HG03108 (cell line): ENCODE measurements around the gene RPS3.

Source experiments
- ATAC-seq: cut with Tn5 transposase; IDR thresholded peaks from one replicate; pipeline ENCODE4 v1.9.1; 2021; ENCODE audit warnings: moderate library complexity; ENCODE audit not compliant: unreplicated experiment

The RPS3 gene

DNA sequence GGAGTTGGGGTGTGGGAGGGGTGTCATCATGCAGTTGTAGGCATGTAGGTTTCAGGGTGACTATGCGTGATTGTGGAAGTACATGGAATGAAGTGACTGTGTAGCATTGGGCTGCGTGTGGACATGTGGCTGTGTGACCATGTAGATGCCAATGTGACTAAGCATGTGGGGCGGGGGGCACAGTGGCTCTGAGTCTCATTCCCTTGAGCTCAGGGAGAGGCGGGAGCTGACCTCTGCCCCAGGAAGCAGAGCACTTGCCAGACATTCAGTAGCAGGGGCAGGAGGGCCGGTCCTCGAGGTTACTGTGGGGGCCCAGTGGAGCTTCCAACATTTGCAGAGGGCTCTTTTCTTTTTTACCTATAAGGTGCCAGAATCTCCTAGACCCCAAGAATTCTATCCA lies 34.1 kb downstream of the RPS3 start:
- no peak for ATAC-seq

DNA sequence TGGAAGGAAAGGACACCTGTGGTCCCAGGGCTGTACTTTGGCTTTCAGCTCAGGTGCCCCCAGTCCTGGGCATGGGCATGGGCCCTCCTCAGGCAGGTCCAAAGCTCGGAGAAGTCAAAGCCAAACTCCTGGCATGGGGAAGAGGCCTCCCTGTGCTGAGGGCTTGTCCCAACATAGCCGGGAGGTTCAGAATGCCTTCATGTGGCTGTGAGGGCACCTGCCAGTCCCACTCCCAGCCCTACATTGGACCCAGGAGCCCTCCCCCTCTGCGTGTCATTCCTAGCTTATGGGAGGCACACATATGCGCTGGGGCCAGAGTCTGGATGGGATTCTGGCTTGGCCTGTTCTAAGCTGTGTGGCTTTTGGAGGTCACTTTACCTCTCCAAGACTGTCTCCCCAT lies 34.7 kb downstream of the RPS3 start:
- ATAC-seq = no peak

DNA sequence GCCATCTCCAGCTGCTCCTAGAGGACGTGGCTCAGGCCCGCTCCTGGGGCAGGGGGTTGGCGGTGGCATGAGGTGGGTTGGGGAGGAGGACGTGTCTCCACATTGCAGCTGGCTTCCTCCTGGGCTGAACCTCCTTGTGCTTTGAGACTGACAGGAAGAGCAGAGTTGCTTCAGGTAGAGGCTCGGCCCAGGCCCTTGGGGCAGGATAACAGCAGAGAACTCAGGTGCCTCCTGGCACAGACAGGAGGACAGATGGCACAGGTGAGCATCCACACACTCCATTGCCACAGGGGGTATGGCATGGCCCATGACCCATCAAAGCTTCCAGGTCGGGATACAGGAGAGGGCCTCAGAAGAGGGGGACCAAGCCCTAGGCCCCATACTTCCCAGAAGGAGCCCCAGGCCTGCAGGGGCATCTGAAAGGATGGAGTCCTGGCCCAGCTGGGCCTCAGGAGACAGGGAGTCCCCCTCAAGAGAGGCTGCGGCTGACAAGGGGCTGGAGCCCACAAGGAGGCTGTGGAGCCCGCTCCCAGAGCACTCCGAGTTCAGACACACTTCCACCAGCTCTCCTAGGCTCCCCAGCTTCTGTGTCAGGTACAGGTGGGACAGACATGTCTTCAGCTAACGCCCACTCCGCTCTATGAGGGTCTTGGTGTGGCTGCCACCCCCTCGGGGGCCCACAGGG lies 35.7 kb downstream of the RPS3 start:
- ATAC-seq = no peak

DNA sequence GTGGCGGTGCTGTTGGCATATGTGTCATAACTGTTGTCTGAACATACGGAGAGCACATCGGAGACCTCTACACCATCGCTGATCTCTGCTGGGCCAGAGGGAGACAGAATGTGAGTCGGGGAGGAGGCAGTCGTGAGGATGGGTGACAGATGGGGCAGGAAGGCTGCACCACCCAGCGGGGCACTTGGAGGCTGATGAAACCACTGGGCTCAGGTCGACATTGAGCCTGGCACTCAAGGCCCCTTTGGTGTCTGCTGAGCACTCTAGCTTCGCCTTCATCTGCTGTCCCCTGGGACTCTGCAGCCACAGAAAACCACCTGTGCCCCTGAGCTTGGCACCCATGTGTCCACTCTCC lies 36.2 kb downstream of the RPS3 start:
- no peak for ATAC-seq

DNA sequence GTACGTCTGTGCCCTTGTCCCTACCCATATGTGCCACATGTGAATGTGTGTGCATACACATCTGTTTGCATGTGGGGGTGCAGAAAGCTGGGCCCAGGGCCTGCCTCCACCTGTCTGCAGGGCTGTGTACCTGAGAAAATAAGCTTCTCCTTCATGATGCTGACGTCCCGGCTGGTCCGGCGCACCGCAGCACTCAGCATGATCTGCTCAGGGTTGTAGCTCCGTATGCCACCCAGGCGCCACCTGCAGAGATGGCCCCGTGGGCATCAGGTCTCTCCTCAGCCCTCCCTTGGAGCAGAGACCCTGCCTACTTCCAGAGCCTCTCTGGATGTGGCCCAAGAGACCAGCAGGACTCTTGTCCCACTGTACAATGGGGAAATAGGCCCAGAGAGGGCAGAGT lies 37.5 kb downstream of the RPS3 start:
- ATAC-seq = no peak

DNA sequence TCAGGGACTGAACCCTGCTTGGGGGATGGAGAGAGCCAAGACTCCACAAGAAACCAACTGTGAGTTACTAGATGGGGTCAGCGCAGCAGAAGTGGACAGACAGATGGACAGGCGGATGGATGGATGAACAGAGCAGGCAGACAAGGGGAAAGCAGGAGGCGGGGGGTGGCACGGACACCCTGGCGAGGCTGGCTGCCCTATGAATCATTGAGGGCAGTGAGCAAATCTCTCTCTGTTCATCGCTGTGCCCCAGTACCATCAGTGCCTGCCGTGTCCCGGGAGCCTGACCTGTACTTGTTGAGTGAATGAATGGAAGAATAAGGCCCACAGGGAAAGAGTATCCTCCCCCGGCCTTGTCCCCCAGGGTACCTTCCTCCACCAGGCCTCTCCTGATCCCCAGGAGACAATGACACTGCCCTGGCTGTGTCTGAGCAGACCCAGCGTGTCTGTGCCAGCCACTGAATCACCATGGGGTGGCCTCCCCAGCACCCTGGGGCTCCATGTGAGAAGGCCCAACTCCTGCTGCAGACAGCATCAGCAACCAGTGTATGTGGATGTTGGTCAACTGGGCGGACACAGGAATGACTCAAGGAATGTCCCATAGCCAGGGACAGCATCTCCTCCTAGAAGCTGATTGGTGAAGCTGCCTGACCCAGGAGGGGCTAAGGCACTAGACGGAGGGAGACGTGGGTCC lies 38.8 kb downstream of the RPS3 start:
- ATAC-seq = no peak

DNA sequence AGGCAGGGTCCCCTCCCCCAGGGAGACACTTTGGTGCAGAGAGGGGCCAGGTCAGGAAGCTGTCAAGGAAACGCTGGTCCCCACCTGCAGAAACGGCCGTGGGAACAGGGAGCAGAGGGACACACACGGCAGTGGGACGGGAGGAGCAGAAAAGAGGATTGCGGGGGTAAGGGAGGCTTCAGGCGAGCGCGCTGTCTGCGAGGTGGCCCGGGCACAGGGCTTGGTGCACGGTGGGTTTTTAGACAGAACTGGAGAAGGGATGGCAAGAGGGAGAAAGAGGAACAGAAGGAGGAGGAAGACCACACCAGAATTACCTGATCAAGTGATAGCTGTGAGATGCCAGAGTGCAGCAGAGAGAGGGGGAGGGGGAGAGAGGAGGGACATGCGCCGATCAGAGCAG lies 39.7 kb downstream of the RPS3 start:
- ATAC-seq = no peak

DNA sequence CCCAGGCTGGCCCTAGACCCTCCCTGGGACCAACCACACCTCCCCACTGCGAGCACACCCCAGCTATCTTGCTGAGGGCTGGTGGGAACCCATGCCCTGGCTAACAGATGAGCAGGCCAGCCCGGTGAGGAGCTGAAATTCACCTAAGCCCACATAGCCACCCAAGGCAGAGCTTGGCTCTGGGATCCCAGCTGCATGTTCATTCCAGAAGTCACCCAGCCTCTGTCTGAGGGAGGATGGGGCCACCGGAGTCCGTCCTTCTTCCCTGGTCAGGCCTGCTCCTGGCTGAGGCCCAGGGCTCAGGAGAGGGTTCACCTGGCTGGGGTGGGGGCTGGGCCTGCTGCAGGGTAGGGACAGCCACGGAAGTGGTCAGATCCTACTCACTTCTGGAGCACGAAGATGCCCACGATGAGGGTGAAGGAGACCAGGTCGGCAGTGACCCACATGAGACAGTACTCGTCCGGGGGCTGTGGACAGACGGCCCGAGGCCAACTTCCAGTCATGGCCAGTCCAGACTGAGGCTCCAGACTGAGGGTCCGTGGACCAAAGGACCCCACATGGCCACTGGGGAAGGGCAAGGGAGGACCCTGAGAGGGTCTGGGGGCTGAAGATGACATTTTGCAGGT lies 40.3 kb downstream of the RPS3 start:
- ATAC-seq = no peak

DNA sequence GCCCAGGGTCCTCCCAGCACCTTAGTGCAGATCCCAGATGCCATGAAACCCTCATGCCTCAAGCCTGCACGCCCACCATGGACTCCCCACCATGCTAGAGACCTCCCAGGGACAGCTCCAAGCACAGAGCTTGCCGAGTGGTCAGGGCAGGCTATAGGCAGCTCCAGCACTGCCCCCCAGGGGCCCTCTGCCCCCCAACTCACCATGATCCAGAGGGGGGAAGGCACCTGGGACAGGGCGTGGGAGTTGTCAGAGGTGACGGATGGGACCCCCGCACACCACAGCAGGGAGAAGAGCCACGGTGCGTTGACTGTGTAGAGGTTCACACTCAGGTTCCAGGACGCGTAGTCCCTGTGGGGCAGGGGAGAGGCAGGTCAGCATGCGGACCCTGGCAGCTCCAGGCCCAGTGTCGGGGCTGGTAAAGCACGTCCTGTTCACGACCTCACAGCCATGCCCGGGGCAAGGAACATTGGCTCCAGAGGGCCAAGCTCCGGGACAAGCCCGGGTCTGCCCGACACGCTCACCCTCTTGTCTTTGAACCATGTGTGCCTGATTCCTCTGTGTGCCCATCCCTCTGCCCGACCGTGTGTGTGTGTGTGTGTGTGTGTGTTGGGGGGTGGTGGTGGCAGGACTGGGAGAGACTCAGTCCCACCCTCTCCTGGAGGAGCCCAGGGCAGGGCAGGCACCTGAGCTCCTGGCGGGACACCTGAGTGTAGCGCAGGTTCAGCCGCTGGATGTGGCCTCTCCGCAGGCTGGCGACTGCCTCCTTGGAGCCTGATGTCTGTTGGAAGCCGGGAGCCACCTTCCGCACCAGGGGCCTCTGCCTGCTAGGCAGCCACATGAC lies 41.9 kb downstream of the RPS3 start:
- no peak for ATAC-seq

DNA sequence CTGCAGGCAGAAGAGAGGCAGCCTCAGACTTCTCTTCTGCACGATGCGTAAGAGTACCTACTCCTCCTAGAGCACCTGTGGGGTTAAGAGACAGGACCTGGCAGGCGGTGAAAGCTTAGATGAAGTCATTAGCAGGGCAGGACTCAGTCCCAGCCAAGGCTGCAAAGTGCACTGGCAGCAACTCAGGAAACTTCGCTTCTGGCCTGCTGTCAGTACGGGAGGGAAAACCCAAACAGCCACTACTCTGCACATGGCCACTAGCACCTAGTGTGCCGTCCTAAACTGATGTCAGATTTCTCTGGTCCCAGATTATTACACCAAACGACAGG lies 42.5 kb downstream of the RPS3 start:
- ATAC-seq = no peak

DNA sequence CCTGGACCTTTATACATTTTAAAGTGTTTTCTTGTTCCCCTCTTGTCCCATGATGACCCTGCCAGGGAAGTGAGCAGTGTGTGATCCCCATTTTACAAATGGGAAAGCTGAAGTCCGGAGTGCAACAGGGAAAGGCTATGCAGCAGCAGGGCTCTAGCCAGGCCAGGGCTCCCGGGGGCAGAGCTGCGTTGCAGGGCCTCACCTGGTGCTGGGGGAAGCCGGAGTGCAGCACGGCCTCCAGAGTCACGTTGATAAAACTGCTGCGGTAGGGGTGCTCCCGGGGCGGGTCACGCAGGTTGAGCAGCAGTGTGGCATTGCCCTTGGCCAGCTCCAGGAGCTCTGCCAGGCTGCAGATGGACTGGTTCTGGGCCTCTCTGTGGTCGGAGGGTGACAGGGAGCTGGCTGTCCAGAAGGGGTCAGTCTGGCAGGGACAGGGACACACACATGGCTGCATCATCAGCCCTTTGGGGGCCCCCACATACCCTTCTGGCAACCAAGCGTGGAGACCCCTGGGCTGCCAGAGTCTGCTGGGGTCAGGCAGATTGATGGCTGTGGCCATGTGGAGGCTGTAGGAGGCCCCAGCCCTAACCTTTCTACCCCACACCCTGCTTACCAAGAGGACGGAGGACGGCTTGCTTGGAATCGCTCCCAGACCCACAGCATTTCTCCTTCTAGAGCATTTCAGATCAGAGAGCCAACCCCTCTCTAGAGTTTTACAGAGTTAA lies 43.0 kb downstream of the RPS3 start:
- ATAC-seq = no peak

DNA sequence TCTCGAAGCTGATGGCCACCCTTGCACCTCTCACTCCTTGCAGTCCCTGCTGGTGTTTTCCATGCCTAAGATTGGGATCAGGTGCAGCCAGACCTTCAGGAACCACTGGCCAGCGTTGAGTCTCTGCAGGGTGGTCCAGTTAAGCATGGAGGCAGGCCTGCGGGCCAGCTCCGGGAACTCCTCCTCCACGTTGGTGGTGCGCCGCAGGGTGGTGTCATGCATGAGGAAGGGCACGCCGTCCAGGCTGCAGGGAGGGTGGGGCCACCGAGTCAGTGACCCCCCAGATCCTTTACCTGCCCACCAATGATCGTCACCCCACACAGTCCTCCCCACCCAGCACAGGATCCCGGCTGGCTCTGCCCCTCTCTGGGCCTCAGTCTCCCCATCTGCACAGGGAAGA lies 43.7 kb downstream of the RPS3 start:
- no peak for ATAC-seq

DNA sequence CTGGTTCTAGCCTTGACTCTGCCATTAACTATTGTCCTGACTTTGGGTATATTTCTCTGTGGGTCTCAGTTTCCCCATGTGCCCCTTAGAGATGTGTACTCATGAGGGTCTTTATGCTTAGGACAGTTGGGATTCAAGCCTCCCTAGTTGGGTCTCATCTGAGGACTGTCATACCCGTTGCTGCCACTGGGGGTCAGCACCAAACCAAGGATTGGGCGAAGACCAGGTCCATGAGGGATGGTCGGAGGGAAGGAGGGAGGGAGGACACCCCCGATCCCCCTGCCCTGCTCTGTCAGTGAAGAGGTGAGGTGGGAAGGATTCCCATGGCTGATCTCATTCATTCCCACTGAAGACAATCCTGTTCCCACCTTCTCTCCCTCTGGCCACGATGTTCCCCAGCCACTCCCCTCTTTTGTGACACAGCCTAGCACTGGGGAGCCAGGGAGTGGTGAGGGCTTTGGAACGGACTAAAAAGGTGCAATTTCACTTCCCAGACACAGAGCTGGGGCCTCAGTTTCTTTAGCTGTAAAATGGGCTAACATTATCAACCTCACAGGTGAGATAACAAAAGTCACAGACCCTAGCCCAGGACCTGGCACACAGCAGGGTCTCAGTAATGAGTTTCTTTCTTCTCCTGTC lies 46.1 kb downstream of the RPS3 start:
- ATAC-seq = peak; percentile 47

DNA sequence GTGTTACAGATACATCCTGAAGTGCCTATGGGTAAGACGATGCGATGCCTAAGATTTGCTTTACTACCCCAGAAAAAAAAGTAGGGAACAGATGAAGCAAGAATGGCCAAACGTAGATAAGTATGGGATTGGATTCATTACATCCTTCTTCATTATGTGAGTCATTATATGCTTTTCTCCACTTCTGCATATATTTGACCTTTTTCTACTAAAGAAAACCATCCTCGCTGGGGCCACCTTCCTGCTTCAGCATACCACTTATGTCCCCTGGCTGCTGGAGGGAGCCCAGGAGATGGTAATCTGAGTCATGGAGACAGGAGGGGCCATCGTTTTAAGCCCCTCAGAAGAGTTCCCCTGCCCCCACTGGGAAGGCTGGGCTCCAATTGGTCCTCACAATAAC lies 48.1 kb downstream of the RPS3 start:
- no peak for ATAC-seq

DNA sequence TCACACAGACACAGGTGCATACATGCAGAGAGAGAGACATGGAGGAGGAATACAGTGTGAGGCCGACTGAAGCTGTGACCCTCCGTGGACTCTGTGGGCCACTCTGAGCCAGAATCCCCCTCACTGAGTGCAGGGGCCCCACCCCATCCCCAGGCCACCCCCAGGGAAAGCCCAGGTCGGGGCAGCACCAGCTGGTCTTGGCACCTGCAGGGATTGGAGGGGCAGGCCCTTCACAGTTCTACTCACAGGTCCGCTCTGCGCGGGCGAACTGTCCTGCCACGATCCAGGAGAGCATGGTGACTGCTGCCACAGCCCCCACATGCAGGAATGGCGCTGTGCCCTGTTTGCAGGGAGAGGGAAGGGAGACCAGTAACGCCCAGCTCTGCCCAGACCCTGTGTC lies 50.0 kb downstream of the RPS3 start:
- no peak for ATAC-seq

DNA sequence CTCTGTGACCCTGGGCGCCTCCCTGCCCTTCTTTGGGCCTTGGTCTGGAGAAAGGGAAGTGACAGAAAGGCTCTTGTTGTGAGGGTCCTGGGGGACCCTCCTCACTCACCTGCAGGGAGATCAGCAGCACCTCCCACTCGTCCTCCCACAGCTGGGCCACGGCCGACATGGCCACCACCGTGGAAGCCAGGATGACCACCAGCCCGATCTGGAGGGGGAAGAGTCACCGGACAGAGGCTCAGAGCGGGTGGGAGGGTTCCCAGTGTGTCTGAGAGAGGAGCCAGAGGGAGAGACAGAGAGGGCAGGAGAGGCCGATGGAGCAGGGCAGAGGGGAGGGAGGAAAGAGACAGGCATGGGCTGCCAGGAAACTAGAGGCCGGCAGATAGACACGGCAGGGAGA lies 50.5 kb downstream of the RPS3 start:
- ATAC-seq = no peak

DNA sequence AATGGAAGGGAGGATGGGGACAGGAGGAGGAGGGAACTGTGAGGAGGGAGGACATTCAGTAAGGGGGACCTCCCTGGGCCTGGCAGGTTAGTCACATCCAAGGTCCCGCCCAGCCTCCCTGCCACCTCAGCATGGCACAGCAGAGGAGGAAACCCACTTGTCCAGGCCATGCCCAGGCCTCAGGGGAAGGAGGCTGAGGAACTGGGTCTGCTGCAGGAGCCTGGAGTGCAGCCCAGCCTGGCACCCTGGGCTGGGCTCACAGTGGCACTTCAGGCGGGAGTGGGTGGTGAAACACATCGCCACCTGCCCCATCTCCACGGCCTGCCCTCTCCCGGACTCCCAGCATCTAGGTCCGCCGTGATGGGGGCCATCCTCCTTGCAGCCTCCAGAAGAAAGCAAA lies 50.9 kb downstream of the RPS3 start:
- ATAC-seq = no peak

DNA sequence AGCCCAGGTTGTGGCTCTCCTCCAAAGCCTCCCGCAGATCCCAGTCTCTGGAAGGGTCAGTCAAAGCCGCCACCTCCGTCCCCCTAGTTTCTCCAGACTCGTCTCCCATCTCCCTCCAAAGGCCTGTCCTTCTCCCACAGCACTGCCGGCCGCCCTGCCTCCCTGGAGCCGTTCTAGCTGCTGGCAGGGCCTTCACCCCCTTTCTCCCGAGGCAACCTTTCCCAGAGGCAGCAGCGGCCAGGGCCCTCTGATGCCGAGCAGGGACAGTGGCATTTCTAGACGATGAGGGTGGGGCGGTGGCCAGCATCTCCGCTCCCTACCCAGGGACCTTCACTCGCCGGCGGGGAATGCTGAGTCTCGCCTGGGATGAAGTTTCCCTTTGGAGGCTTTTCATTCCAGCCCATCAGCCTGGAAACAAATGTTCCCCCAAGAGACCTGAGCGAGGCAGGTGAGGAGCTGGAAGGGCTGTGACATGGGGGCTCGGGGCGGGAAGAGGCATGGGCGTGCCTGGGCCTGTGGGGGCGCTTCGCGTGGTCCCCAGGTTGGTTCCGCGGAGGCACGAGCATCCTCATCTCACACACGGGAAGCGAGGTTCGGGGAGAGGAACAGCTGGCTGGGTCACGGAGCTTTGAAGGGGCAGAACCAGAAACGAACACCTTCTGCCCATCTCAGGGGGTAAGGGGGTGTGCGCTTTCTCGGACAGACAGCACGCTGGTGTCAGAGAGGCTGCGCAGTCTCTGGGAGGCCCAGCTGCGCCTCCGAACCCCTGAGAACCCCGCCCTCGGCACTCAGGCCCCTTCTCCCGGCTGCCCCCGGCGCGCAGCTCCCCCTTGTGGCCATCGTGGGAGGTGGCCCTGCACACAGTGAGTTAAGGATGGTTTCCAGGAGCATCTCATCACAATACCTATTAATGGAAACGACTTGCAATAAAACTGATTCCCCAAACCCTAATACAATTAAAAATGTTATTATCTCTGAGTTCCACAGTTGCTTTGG lies 51.8 kb downstream of the RPS3 start:
- ATAC-seq = no peak

DNA sequence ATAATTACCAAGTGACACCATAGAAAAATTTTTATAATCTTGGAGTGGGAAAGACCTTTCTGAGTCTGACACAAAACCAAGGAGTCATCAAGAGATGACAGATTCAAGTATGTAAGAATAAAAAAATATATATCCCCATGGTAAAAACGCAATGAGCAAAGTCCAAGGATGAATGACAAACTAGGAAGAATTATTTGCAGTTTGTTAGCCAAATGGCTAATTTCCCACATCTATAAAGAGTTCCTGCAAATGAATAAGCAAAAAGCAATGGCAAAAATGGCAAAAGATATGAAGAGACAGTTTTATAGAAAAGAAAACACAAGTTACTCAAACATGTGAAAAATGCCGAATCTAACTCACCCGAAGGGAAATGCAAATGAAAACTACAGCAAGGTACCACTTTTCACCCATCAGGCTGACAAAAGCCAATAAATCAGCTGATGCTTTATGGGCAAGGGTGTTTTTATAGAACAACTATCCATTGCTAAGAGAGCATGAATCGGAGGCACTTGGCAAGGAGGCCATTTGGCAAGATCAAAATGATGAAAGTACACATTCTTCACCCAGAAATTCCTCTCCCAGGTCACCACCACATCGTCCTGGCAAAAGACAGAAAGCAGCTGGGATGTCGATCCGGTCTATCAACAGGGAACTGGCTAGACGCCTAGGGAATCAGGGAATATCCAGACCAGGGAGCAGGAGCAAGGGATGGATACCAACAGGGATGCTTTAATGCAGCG lies 54.8 kb downstream of the RPS3 start:
- ATAC-seq = no peak
